GM12872 (cell line): ENCODE results near the gene HS6ST1.

Source experiments
- CTCF ChIP-seq: IDR thresholded peaks from 3 replicates; pipeline ENCODE4 v1.5.1; 2011; ENCODE audit warnings: low read depth, mild to moderate bottlenecking, low read length, moderate library complexity; ENCODE audit not compliant: insufficient read depth

HS6ST1 gene

GRCh38 chr2:128292599-128293425, 25.9 kb downstream of the HS6ST1 start:
- no peak for TF ChIP-seq CTCF

- TF ChIP-seq CTCF: no peak
Measured at GRCh38 chr2:128291844-128292598, 26.6 kb downstream of the HS6ST1 start.

- no peak for TF ChIP-seq CTCF
Measured at GRCh38 chr2:128291161-128291843, 27.4 kb downstream of the HS6ST1 start.

GRCh38 chr2:128290356-128290755, 28.3 kb downstream of the HS6ST1 start:
- no peak for TF ChIP-seq CTCF

- TF ChIP-seq CTCF: no peak
Measured at GRCh38 chr2:128289439-128289838, 29.2 kb downstream of the HS6ST1 start.

GRCh38 chr2:128288781-128289180, 29.9 kb downstream of the HS6ST1 start:
- TF ChIP-seq CTCF: no peak
